ENCODE results near the gene CGREF1. TPM values are rescaled to one million over a fixed set of nuclear protein-coding genes. Genes with fewer than 3 reads are reported as not detected.

The CGREF1 gene
- total and polyA plus RNA-seq, 2 donors (not counting 3 experiments of a cell fraction or from before 2014, with no cell fraction given), result 2.9 to 5.8 TPM

DNA sequence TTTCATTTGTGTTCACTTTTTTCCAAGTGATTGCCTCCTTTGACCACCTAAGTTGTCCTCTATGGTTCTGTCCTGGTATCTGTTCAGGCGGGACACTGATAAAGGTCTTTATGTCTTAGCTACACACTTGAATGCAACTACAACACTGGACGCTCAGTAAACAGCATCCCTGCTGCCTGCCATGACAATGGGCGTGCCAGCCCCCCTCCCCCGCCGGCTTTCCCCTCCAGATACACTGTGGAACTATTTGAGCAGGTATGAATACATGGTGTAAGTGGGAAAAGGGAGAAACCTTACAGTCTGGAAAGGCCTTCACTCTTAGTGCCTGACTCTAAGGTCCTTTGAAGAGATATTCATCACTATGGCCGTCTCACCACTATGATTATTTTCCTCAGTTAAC is 61.7 kb downstream of the CGREF1 start:
- dilution Hi-C loops (cut with MboI; ENCODE audit: extremely low pct_ligation_motif_present, low sequenced_read_pairs) (no loop called here), intact Hi-C loops (cut with micrococcal nuclease) (no loop called here)
- Histone ChIP-seq H3K4me3 (replicated peaks in 1 of 3; ENCODE audit: insufficient read depth in 1 of 3, low read depth in 1 of 3, low read length in 3 of 3) (no peak overlapping the region), H3K9me3 (replicated peaks; ENCODE audit: control insufficient read depth, insufficient read depth, low read length) (no peaks in the 10 kb centered on the region), H2AFZ (ENCODE audit: low read depth, low read length) (no peak overlapping the region), H3K79me2 (ENCODE audit: control insufficient read depth, insufficient read depth, low read length) (no peaks in the 10 kb centered on the region), H3K36me3 (ENCODE audit: control insufficient read depth in 2 of 2, extremely low read depth in 1 of 2, insufficient read depth in 2 of 2, low read length in 2 of 2) (peaks cover 3 to 30% of the 10 kb centered on the region in 2 experiments), H3K9me1 (replicated peaks; ENCODE audit: control insufficient read depth, extremely low read depth, insufficient read depth, low read length) (no peaks in the 10 kb centered on the region), H4K20me1 (replicated peaks; ENCODE audit: control insufficient read depth, extremely low read depth, insufficient read depth, low read length) (no peaks in the 10 kb centered on the region), H3K4me2 (ENCODE audit: insufficient read depth, low read length) (no peak overlapping the region), H3K27ac (ENCODE audit: insufficient read depth, low read depth, low read length) (no peak overlapping the region), H3K4me1 (ENCODE audit: control insufficient read depth, extremely low read depth, insufficient read depth, low read length) (peaks cover 2% of the 10 kb centered on the region), H3K9ac (replicated peaks; ENCODE audit: extremely low read depth, insufficient read depth, low read length) (no peak overlapping the region), H3K27me3 (ENCODE audit: control insufficient read depth in 2 of 2, insufficient read depth in 2 of 2, low read length in 2 of 2) (no peaks in the 10 kb centered on the region)
- POLR2A ChIA-PET, result no interaction called here
- TF ChIP-seq POLR2A (IDR thresholded peaks at IDR 0.05; ENCODE audit: low read depth, low read length), result no peak
- TF ChIP-seq EZH2 (IDR thresholded peaks at IDR 0.05; ENCODE audit: borderline replicate concordance, low read depth, low read length, severe bottlenecking), result no peak
- TF ChIP-seq MAX (IDR thresholded peaks at IDR 0.05; ENCODE audit: insufficient read depth, insufficient read length), result no peak
- DNase-seq (ENCODE audit: low read depth, low spot score) (no peak), FAIRE-seq (peak; percentile 4)
- CTCF ChIA-PET, result interaction anchor here (1.5 kb wide), 1 partner anchor 28 kb away, joined by 4 read pairs; no protein-coding TSS in a partner anchor
- no TSS peak for BruUV-seq (replicated peaks)

DNA sequence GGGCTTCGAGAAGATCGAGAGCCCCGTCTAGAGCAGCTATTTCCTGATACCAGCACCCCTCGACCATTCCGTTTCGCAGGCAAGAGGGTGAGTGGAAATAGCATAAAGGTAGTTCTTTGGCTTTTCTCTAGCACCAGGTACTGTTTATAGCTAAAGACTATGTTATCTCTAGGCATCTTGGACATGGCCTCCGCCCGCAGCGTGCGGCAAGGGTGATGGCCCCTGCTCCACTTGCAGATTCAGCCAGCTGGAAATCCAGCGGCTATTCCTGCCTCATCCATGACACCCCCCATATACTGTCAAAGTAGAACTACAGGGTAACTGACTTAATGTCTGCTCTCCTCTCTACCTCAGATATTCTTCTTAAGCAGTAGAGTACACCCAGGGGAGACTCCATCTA is 64.2 kb downstream of the CGREF1 start:
- Histone ChIP-seq H2AFZ (ENCODE audit: low read depth, low read length) (no peak overlapping the region), H3K4me1 (ENCODE audit: control insufficient read depth, extremely low read depth, insufficient read depth, low read length) (peaks cover 6% of the 10 kb centered on the region), H3K4me3 (replicated peaks in 1 of 3; ENCODE audit: insufficient read depth in 1 of 3, low read depth in 1 of 3, low read length in 3 of 3) (no peak overlapping the region), H3K4me2 (ENCODE audit: insufficient read depth, low read length) (no peak overlapping the region), H3K9me1 (replicated peaks; ENCODE audit: control insufficient read depth, extremely low read depth, insufficient read depth, low read length) (no peaks in the 10 kb centered on the region), H3K36me3 (ENCODE audit: control insufficient read depth in 2 of 2, extremely low read depth in 1 of 2, insufficient read depth in 2 of 2, low read length in 2 of 2) (peaks cover 3 to 30% of the 10 kb centered on the region in 2 experiments), H3K27ac (ENCODE audit: insufficient read depth, low read depth, low read length) (no peak overlapping the region), H3K9me3 (replicated peaks; ENCODE audit: control insufficient read depth, insufficient read depth, low read length) (no peaks in the 10 kb centered on the region), H3K9ac (replicated peaks; ENCODE audit: extremely low read depth, insufficient read depth, low read length) (no peak overlapping the region), H3K79me2 (ENCODE audit: control insufficient read depth, insufficient read depth, low read length) (no peaks in the 10 kb centered on the region), H3K27me3 (ENCODE audit: control insufficient read depth in 2 of 2, insufficient read depth in 2 of 2, low read length in 2 of 2) (no peaks in the 10 kb centered on the region), H4K20me1 (replicated peaks; ENCODE audit: control insufficient read depth, extremely low read depth, insufficient read depth, low read length) (no peaks in the 10 kb centered on the region)
- no TSS peak for BruUV-seq (replicated peaks)
- ChIA-PET POLR2A (no interaction called here), CTCF (interaction anchor here (1.0 kb wide), 1 partner anchor 93 kb away, joined by 5 read pairs; no protein-coding TSS in a partner anchor)
- FAIRE-seq, result no peak
- intact Hi-C loops (cut with micrococcal nuclease) (no loop called here), dilution Hi-C loops (cut with MboI; ENCODE audit: extremely low pct_ligation_motif_present, low sequenced_read_pairs) (no loop called here)
- DNase-seq (ENCODE audit: low read depth, low spot score), result no peak
- TF ChIP-seq FOS (IDR thresholded peaks at IDR 0.05; ENCODE audit: borderline replicate concordance, insufficient read depth, low read length) (no peak), GATA2 (IDR thresholded peaks at IDR 0.05; ENCODE audit: insufficient read depth, insufficient read length, low read depth, low read length) (no peak), MAX (IDR thresholded peaks at IDR 0.05; ENCODE audit: insufficient read depth, insufficient read length) (no peak), MYC (IDR thresholded peaks at IDR 0.05; ENCODE audit: low read depth, low read length) (no peak), EZH2 (IDR thresholded peaks at IDR 0.05; ENCODE audit: borderline replicate concordance, low read depth, low read length, severe bottlenecking) (no peak), POLR2A (IDR thresholded peaks at IDR 0.05; ENCODE audit: low read depth, low read length) (no peak), POLR2AphosphoS5 (IDR thresholded peaks at IDR 0.05; ENCODE audit: insufficient read depth, low read depth, low read length) (no peak), JUN (IDR thresholded peaks at IDR 0.05; ENCODE audit: borderline replicate concordance, insufficient read depth, insufficient read length, low read depth) (no peak)
- TF ChIP-seq, protein P1, sequence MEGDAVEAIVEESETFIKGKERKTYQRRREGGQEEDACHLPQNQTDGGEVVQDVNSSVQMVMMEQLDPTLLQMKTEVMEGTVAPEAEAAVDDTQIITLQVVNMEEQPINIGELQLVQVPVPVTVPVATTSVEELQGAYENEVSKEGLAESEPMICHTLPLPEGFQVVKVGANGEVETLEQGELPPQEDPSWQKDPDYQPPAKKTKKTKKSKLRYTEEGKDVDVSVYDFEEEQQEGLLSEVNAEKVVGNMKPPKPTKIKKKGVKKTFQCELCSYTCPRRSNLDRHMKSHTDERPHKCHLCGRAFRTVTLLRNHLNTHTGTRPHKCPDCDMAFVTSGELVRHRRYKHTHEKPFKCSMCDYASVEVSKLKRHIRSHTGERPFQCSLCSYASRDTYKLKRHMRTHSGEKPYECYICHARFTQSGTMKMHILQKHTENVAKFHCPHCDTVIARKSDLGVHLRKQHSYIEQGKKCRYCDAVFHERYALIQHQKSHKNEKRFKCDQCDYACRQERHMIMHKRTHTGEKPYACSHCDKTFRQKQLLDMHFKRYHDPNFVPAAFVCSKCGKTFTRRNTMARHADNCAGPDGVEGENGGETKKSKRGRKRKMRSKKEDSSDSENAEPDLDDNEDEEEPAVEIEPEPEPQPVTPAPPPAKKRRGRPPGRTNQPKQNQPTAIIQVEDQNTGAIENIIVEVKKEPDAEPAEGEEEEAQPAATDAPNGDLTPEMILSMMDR (IDR thresholded peaks at IDR 0.05; ENCODE audit: extremely low read depth in 1 of 2, insufficient read depth in 1 of 2, low read depth in 1 of 2, low read length in 2 of 2), result no peak

Measured in endothelial cell of umbilical vein (primary cell).